GM19023 (cell line): ENCODE results near the gene CRY1.

Source experiments
- ATAC-seq: cut with Tn5 transposase; IDR thresholded peaks from one replicate; pipeline ENCODE4 v1.9.1; 2021; ENCODE audit warnings: mild to moderate bottlenecking, moderate library complexity; ENCODE audit not compliant: unreplicated experiment

Gene CRY1

GRCh38 chr12:107093417-107094182 lies at the start of gene CRY1:
Gene CRY1, minus strand, starts transcription at chr12:107093549. Its CDS starts 588 bp downstream, at chr12:107092961.
- peak; percentile 89 for ATAC-seq

GRCh38 chr12:107139787-107140186 lies 46.4 kb upstream of the CRY1 start:
- no peak for ATAC-seq

- no peak for ATAC-seq
Observed at GRCh38 chr12:107138990-107139389, 45.6 kb upstream of the CRY1 start.

- ATAC-seq: no peak
Observed at GRCh38 chr12:107135177-107135576, 41.8 kb upstream of the CRY1 start.

- ATAC-seq: no peak
Observed at GRCh38 chr12:107134558-107134957, 41.2 kb upstream of the CRY1 start.

- no peak for ATAC-seq
Observed at GRCh38 chr12:107133462-107133861, 40.1 kb upstream of the CRY1 start.

- no peak for ATAC-seq
Observed at GRCh38 chr12:107131832-107132616, 38.7 kb upstream of the CRY1 start.

GRCh38 chr12:107130830-107131611 lies 37.7 kb upstream of the CRY1 start:
- no peak for ATAC-seq

GRCh38 chr12:107129315-107129930 lies 36.1 kb upstream of the CRY1 start:
- no peak for ATAC-seq

- no peak for ATAC-seq
Observed at GRCh38 chr12:107127482-107128430, 34.4 kb upstream of the CRY1 start.

- ATAC-seq: no peak
Observed at GRCh38 chr12:107126796-107127481, 33.6 kb upstream of the CRY1 start.

GRCh38 chr12:107125833-107126232 lies 32.5 kb upstream of the CRY1 start:
- no peak for ATAC-seq

GRCh38 chr12:107122452-107122958 lies 29.2 kb upstream of the CRY1 start:
- no peak for ATAC-seq

GRCh38 chr12:107119091-107119490 lies 25.7 kb upstream of the CRY1 start:
- ATAC-seq: no peak

- no peak for ATAC-seq
Observed at GRCh38 chr12:107118624-107119023, 25.3 kb upstream of the CRY1 start.

- ATAC-seq: no peak
Observed at GRCh38 chr12:107115119-107115518, 21.8 kb upstream of the CRY1 start.

GRCh38 chr12:107111314-107111713 lies 18.0 kb upstream of the CRY1 start:
- ATAC-seq: no peak

GRCh38 chr12:107109726-107110719 lies 16.7 kb upstream of the CRY1 start:
- no peak for ATAC-seq
